ENCODE measurements around the gene PTGR1.

The PTGR1 gene

DNA sequence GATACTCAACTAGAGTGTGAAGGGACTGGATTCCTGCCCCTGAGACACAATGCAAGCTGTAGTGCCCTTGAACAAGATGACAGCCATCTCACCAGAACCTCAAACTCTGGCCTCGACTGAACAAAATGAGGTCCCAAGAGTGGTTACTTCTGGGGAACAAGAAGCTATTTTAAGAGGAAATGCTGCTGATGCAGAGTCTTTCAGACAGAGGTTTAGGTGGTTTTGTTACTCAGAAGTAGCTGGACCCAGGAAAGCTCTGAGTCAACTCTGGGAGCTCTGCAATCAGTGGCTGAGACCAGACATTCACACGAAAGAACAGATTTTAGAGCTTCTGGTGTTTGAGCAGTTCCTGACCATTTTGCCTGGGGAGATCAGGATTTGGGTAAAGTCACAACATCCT, 72.1 kb downstream of the PTGR1 start:
- H3K27me3 ChIP-seq (replicated peaks; ENCODE audit: control insufficient read depth, insufficient read depth, low read length) = no peaks in the 10 kb centered on the region
- peaks cover 1% of the 10 kb centered on the region for H3K9me3 ChIP-seq (ENCODE audit: control insufficient read depth, low read length)
- DNase-seq (ENCODE audit: low read depth) = no peak
- H3K36me3 ChIP-seq (ENCODE audit: control insufficient read depth, insufficient read depth, low read length, severe bottlenecking) = no peaks in the 10 kb centered on the region
- H3K9ac ChIP-seq (ENCODE audit: low read length) = no peak overlapping the region
- peaks cover 5% of the 10 kb centered on the region for H3K4me1 ChIP-seq (ENCODE audit: control insufficient read depth, insufficient read depth, low read length)
- no peak overlapping the region for H3K4me3 ChIP-seq (ENCODE audit: low read length)

DNA sequence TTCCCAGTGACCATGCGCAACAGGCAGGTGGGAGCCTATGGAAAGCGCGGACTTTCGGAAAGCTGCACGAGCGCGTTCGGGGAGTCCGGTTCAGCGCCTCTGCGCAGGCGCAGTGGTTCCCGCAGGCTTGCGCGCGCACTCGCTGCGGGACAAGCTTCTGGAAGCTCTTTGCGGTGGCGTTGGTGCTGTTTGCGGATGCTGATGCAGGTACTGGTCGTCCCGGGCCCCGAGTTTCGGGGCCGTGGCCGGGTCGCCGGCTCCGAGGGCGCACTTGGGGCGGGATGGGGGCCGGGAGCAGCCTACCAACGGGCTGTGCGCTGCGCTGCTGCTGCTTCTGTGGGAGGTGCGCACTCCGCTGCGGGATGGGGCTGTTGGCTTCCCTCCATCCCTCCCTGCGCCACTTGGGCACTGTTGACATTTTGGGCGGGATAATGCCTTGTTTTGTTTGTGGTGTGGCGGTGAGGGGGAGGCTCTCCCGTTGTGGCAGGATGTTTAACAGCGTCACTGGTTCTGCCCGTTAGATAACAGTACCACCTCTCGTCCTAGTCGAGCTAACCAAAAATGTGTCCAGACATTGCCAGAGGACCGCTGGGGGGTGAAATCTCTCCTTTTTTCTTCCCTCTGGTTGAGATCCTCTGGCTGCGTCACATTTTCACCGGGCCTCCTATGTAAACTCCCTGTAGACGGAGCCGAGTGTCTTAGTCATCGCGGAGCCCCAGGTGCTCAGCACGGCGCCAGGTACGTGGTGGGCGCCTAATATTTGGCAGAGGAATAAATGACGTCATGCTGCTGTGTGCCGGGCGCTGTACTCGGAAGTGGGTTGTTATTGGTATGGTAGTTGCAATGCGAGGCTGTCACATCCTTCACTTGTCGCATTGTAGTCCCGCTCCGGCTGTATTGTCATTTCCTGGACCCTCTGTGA, 74.1 kb downstream of the PTGR1 start, which contains the start of gene ZNF483:
Gene ZNF483 (plus strand): TSS at position 124 of the 922 bp plus-strand sequence. CDS start 2,217 bp downstream, outside the sequence.
- Histone ChIP-seq H3K4me3 (ENCODE audit: low read length) (peak within 1 kb of the TSS; percentile 91), H3K9me3 (ENCODE audit: control insufficient read depth, low read length) (no peaks in the 10 kb centered on the region), H3K36me3 (ENCODE audit: control insufficient read depth, insufficient read depth, low read length, severe bottlenecking) (no peaks in the 10 kb centered on the region), H3K9ac (ENCODE audit: low read length) (peak within 1 kb of the TSS; percentile 81), H3K27me3 (replicated peaks; ENCODE audit: control insufficient read depth, insufficient read depth, low read length) (peaks cover 4% of the 10 kb centered on the region), H3K4me1 (ENCODE audit: control insufficient read depth, insufficient read depth, low read length) (peaks cover 5% of the 10 kb centered on the region)
- DNase-seq (ENCODE audit: low read depth) = peak; percentile 84

DNA sequence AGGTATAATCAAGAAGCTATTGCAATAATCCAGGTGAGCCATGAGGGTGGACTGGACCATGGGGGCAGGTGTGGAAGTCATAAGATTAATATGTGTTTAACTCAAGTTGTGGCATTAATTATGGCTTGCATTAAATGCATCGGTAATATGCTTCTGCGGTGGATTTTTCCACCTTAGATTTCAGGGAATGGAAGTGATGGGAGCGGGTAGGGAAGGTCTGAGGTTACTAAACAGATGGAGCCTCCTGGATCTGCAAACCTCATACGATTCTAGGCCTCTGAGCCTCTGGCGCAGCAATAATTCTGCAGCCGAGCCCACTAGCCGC, 74.8 kb downstream of the PTGR1 start:
- Histone ChIP-seq H3K4me1 (ENCODE audit: control insufficient read depth, insufficient read depth, low read length) (peaks cover 5% of the 10 kb centered on the region), H3K36me3 (ENCODE audit: control insufficient read depth, insufficient read depth, low read length, severe bottlenecking) (no peaks in the 10 kb centered on the region), H3K4me3 (ENCODE audit: low read length) (peak overlapping the region; percentile 91), H3K9me3 (ENCODE audit: control insufficient read depth, low read length) (no peaks in the 10 kb centered on the region), H3K9ac (ENCODE audit: low read length) (peak overlapping the region; percentile 81), H3K27me3 (replicated peaks; ENCODE audit: control insufficient read depth, insufficient read depth, low read length) (peaks cover 7% of the 10 kb centered on the region)
- DNase-seq (ENCODE audit: low read depth) = no peak

DNA sequence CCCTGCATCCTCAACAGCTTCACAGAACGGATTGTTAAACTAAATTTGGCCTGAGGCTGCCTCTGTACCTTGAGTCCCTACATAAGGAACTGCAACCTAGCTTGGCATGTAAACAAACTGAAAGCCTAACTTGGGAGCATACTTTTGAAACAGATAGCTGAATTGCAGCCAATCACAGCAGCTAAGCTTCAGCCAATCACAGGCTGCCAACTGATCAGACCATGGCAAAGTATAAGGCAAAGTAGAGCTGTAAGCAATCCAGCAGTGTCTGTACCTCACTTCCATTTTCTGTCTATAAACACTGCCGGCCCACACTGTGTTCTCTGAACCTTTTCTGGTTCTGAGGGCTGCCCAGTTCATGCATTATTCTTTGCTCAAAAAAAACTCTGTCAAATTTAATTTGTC, 83.4 kb downstream of the PTGR1 start:
- no peak overlapping the region for H3K9ac ChIP-seq (ENCODE audit: low read length)
- no peaks in the 10 kb centered on the region for H3K36me3 ChIP-seq (ENCODE audit: control insufficient read depth, insufficient read depth, low read length, severe bottlenecking)
- H3K27me3 ChIP-seq (replicated peaks; ENCODE audit: control insufficient read depth, insufficient read depth, low read length) = peaks cover 6% of the 10 kb centered on the region
- no peak for DNase-seq (ENCODE audit: low read depth)
- no peak overlapping the region for H3K4me3 ChIP-seq (ENCODE audit: low read length)
- H3K4me1 ChIP-seq (ENCODE audit: control insufficient read depth, insufficient read depth, low read length) = no peaks in the 10 kb centered on the region
- no peaks in the 10 kb centered on the region for H3K9me3 ChIP-seq (ENCODE audit: control insufficient read depth, low read length)

DNA sequence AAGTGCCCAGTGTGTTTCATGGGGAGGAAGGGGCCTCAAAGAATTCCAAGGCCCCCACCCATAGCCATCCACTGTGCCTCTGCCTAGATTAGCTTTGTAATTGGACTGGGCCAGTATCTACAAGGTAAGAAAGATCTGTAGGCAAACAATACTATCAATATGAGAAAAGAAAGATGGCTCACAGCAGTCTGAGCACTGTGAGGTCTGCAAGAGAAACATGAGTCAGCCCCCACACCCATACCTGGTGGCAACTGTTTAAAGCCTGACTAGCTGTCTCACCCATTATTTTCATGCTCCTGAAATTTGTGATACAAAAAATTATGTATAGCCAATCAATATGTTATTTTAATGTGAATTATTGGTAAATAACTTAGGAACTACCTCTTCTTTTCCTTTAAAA, 84.5 kb downstream of the PTGR1 start:
- Histone ChIP-seq H3K36me3 (ENCODE audit: control insufficient read depth, insufficient read depth, low read length, severe bottlenecking) (no peaks in the 10 kb centered on the region), H3K4me1 (ENCODE audit: control insufficient read depth, insufficient read depth, low read length) (no peaks in the 10 kb centered on the region), H3K27me3 (replicated peaks; ENCODE audit: control insufficient read depth, insufficient read depth, low read length) (no peaks in the 10 kb centered on the region), H3K9ac (ENCODE audit: low read length) (no peak overlapping the region), H3K9me3 (ENCODE audit: control insufficient read depth, low read length) (no peaks in the 10 kb centered on the region), H3K4me3 (ENCODE audit: low read length) (no peak overlapping the region)
- no peak for DNase-seq (ENCODE audit: low read depth)
